Dermis blood vessel endothelial cell (primary cell): Measurements from ENCODE around the gene TYK2. TPM values are rescaled to one million over a fixed set of nuclear protein-coding genes. Genes with fewer than 3 reads are reported as not detected.
A peak's percentile ranks its signal among the peaks of the same experiment; 100 is the strongest.

ENCODE experiments used
- DNase-seq: peaks from one replicate; pipeline ENCODE4 v3.0.0; 2010
- total RNA-seq: library from RNA; depleted of rRNA; stranded (reverse); fragments of >200 nt; gene quantifications from 2 replicates; pipeline ENCODE4 v1.2.3, GENCODE V29; 2014

Gene TYK2
- total RNA-seq, 1 donor from 2014 or later = 95.6 TPM

- peak; percentile 99 for DNase-seq
Observed at GRCh38 chr19:10332965-10333757, 47.2 kb downstream of the TYK2 start, which contains the start of gene RAVER1. Gene RAVER1, minus strand, starts transcription at chr19:10333529. Its CDS starts 22 bp downstream, at chr19:10333507.

- DNase-seq = no peak
Observed at GRCh38 chr19:10332158-10332964, 48.0 kb downstream of the TYK2 start.

DNA sequence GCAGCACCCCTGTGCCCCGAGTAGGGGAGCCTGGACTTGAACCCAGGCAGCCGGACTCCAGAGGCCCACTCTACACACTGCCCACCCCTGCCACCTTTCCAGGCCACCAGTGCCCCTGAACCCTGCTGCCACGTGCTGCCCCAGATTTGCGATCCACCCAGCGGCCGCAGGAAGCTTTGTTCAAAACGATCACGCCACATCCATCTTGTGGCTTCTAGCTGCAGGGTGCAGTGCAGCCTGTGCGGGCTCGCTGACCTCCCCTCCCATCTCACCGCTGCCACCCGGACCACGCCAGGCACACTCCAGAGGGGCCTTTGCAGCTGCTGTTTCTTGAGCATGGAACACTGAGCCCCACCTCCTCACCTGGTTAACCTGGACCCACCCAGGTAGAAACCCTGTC, 50.8 kb downstream of the TYK2 start:
- DNase-seq = no peak

DNA sequence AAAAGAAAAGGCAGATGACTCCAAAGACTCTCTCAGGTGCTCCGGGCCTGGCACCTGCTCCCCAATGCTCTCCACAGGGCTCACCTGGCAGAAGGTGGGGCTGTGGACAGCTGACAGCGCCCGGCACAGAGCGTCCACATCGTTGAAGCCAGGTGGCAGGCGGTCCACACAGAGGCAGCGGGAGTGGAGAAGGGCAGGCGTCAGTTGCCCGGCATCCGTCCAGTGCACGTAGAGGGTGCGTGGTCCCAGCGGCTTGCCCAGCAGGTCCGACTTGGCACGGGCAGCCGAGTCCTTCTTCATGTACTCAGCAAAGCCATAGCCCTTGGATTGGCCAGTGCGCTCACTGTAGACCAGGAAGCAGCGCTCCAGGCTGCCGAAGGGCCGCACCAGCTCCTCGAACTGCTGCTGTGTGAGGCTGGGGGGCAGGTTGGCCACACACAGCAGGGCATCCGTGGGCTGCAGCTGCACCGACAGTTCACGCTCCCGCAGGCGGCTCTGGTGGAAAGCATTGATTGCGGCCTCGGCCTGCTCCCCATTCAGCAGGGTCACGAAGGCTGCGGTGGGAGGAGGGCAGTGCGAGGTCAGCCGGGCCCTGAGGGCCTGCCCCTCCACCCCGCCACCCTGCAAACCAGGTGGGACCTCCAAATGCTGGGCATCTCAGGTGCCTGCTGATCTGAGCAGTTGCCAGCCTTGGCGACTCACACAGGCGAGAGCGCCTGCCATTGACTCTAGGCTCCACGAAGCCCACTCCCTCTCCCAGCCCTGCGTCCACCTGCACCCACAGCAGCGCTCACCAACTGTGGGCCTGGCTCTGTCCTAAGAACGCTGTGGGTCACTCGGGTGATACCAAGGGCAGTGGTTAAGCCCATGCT, 51.6 kb downstream of the TYK2 start:
- no peak for DNase-seq

DNA sequence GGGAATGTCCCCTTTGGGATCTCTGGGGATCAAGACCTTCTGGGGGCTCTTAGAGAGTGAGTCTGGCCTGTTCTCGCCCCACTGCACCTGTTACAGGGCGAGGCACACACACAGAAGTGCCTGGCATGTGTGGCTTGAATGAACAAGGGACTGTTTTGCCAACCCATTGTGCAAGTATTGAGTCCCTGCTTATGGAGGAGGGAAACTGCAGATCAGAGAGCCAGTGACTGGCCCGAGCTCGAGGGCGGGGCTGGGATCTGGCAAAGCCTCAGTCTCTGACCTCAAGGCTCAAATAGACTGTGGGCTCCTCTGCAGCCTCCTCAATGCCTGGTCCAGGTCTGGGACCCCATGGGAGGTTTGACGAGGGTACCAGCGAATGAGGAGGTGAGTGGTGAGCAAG, 52.6 kb downstream of the TYK2 start:
- no peak for DNase-seq

GRCh38 chr19:10325732-10326131, 54.6 kb downstream of the TYK2 start:
- DNase-seq = no peak

DNA sequence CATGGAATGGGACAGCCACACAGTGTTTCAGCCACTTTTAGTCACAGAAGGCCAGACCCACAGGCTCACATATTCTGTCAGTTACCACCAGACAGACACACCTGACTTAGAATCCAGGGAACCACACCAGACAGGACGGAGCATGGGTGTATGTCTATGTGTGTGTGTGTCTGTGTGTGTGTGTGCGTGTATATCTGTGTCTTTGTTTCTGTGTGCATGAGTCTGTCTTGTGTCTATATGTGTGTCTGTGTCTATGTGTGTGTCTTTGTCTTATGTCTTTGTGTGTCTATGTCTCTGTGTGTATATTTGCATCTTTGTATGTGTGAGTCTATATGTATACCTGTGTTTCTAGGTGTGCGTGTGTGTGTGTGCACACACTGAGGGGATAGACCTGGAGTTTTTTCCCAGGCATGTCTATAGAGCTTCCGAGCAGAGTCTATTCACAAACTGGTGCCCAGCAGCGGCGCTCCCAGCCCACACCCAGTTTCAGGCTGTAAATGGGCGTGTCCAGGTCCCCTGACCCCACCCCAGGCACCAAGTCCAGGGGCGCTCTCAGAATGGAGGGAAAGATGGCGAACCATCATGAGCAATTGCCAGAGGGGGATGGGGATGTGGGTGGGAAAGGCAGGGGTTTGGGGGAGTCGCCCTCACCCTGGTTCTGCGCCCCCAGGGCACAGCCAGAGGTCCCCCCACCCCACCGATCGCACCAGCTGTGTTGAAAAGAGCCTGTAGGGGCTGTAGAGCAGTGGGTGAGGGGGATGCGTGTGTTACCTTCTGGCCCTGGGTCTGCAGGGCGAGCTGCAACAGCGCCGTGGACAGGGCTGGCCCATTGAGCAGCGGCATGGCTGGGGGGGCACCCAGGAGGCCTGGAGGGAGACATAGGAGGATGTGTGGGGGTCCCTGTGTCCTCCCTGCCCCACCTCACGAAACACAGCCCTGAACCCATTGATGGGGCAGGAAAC, 58.2 kb downstream of the TYK2 start:
- no peak for DNase-seq

- no peak for DNase-seq
Observed at GRCh38 chr19:10321417-10321797, 59.0 kb downstream of the TYK2 start.

GRCh38 chr19:10320602-10321416, 59.6 kb downstream of the TYK2 start:
- DNase-seq = no peak

DNA sequence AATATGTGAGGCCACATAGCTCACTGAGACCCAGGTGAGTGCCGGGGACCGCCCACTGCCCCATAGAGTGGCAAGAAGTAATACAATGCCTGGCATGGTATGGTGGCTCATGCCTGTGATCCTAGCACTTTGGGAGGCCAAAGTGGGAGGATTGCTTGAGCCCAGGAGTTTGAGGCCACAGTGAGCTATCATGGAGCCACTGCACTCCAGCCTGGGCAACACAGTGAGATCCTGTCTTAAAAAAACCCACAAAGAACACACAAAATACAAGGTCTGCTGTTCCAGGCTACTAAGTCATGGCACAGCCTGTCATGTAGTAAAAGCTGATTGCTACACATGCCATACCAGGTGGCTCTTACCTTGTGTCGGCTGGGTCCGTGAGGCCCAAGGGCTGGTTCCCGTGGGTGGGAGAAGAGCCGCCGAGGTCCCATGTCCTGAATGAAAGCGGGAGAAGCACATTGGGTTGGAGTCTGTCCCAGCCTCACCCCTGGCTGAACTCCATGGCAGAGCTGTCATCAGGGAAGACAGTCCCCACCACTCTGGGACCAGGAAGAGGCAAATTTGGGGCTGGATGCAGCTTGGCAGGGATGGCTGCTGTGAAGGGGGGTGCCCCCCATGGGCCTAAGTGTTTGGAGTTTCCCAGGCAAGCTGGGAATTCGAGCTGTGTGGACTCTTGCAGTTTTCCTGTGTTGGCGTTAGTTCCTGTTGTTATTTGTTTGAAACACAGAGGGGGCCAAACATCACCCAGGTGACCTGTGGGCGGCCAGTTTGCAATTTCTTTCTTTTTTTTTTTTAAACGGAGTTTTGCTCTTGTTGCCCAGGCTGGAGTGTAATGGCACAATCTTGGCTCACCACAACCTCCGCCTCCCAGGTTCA, 61.3 kb downstream of the TYK2 start:
- no peak for DNase-seq

DNA sequence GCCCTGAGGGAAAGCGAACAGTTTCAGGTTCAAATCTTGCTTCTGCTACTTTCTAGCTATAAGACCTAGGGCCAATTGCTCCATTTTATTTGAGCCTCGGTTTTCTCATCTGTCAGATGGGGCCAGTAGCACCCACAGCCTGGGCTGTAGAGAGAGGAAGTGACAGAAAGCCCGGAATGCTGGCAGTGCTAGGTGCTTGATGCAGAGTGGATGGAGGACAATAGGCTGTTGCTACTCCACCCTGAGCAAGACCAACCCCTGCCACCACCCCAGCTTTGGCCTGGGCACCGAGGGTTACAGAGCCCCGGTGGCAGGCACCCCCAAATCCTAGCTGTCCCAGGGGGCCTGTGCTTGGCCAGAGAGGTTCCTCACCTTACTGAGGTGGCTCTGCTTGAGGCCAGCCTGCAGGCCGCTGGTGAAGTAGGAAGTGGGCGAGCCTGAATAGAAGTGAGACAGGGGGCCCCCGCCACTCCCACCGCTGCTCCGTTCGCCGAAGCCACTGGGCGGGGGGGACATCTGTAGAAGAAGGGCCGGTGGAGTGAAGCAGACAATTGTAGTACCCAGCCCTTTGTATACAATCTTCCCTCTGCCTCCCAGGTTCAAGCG, 62.4 kb downstream of the TYK2 start:
- DNase-seq = no peak

- DNase-seq = no peak
Observed at GRCh38 chr19:10317045-10317856, 63.1 kb downstream of the TYK2 start.

- DNase-seq = no peak
Observed at GRCh38 chr19:10316229-10317044, 63.9 kb downstream of the TYK2 start.

- DNase-seq = peak; percentile 91
Observed at GRCh38 chr19:10315335-10316214, 64.8 kb downstream of the TYK2 start, which contains the start of gene FDX2. Gene FDX2, minus strand, starts transcription at chr19:10316015. Its CDS starts 19 bp downstream, at chr19:10315996.

DNA sequence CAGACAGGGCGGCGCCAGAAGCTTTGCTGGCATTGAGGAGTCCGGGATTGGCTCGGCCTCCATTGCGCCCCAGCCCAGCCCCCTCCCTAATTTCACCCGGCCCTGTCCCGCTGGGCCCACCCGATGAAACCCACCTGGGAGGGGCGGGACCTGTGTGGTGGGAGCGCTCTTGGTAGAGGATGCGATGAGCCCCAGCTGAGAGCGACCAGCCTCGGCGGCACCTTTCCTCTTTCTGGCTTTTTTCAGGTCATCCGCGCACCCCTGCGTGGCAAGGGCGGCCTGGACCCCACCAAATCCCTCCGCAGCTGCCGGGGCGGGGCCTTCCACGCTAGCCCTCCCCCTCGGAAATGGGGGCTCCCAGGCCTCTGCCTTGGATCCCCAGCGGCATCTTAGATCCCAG, 70.9 kb downstream of the TYK2 start, which contains the start of gene ZGLP1:
Gene ZGLP1 (minus strand): TSS at position 393 of the 400 bp plus-strand sequence.
- no peak for DNase-seq

DNA sequence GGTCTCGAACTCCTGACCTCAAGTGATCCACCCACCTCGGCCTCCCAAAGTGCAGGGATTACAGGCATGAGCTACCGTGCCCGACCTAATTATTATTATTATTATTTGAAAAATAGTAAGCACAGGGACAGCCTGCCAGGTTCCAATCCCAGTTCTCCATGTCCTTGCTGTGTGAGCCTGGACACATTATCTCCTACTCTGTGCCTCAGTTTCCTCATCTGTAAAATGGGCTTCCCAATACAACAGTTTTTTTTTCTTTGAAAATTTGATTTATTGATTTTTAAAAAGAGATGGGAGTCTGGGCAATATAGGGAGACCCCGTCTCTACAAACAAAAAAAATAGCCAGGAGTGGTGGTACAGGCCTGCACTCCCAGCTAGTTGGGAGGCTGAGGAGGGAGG, 74.0 kb downstream of the TYK2 start:
- DNase-seq = no peak
